ENCODE measurements around the gene NUDT22.

The NUDT22 gene

DNA sequence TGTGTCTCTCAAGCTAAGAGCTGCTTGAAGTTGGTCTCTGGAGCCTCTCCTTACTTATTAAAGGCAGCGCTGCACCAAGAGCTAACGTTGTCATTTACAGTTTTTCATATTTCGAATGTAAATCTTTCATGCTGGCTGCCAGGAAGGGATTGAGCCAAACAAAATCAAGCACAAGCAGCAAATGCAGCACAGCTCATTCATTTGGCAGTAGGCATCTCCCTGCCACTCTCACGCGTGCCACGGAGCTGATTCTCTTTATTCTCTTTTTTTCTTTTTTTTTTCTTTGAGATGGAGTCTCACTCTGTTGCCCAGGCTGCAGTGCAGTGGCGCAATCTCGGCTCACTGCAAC, 6.9 kb downstream of the NUDT22 start:
- no peak overlapping the region for H3K4me3 ChIP-seq (ENCODE audit: low read depth, low read length)
- TF ChIP-seq, protein P1, sequence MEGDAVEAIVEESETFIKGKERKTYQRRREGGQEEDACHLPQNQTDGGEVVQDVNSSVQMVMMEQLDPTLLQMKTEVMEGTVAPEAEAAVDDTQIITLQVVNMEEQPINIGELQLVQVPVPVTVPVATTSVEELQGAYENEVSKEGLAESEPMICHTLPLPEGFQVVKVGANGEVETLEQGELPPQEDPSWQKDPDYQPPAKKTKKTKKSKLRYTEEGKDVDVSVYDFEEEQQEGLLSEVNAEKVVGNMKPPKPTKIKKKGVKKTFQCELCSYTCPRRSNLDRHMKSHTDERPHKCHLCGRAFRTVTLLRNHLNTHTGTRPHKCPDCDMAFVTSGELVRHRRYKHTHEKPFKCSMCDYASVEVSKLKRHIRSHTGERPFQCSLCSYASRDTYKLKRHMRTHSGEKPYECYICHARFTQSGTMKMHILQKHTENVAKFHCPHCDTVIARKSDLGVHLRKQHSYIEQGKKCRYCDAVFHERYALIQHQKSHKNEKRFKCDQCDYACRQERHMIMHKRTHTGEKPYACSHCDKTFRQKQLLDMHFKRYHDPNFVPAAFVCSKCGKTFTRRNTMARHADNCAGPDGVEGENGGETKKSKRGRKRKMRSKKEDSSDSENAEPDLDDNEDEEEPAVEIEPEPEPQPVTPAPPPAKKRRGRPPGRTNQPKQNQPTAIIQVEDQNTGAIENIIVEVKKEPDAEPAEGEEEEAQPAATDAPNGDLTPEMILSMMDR (IDR thresholded peaks at IDR 0.05; ENCODE audit: control insufficient read depth, extremely low read depth, insufficient read depth), result no peak
- DNase-seq (ENCODE audit: low read depth), result no peak

DNA sequence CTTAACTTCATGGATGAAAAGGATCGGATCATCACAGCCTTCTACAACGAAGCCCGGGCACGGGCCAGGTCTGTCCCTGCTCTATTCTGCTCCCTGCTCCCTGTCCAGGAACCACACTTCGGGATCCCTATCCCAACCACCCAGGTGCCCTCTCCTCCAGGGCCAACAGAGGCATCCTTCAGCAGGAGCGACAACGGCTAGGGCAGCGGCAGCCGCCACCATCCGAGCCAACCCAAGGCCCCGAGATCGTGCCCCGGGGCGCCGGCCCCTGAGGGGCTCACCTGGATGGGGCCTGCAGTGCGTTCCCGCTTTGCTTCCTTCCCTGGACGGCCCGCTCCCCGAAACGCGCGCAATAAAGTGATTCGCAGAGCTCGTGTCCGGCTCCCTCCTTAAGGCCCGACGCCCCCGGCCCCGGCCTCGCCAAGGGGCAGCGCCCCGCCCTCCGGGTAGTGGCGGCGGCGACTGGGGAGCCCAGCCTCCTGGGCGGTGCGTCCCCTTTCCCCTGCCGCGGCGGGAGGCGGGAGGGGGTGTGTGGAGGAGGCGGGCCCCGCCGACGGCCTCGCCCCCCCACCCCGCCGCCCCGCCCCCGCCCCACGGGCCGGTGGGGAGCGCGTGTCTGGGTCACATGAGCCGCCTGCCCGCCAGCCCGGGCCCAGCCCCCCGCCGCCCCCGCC, 8.0 kb downstream of the NUDT22 start, which contains the start of gene VEGFB:
VEGFB (plus strand) TSS at position 672 of the 674 bp plus-strand sequence. CDS start 250 bp downstream, outside the sequence.
- DNase-seq (ENCODE audit: low read depth), result no peak
- peak within 1 kb of the TSS; percentile 58 for H3K4me3 ChIP-seq (ENCODE audit: low read depth, low read length)
- TF ChIP-seq, protein P1 (IDR thresholded peaks at IDR 0.05; ENCODE audit: control insufficient read depth, extremely low read depth, insufficient read depth), result no peak

DNA sequence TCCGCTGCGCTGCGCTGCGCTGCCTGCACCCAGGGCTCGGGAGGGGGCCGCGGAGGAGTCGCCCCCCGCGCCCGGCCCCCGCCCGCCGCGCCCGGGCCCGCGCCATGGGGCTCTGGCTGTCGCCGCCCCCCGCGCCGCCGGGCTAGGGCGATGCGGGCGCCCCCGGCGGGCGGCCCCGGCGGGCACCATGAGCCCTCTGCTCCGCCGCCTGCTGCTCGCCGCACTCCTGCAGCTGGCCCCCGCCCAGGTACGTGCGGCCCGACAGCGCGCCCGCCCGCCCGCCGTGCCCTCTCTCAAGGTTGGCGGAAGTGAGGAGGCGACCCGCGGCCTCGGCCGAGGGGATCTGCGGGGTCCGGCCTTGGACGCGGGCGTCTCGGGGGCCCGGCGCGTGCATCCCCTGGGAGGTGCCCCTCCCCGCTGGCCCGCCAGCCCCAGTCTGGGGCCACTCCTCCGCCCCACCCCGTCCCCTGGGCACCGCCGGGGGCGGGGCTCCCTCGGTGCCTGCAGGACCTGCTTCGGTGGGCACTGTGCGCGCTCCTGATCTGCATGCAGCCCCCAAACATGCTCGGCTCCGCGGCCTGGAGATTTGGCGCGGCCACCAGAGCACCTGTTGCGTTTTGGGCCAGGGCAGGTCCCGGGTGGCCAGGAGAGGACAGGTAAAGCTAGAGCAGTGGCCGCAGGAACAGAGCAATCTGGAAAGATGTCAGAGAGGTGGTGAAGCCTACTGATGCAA, 8.7 kb downstream of the NUDT22 start:
- peak overlapping the region; percentile 58 for H3K4me3 ChIP-seq (ENCODE audit: low read depth, low read length)
- TF ChIP-seq, protein P1 (IDR thresholded peaks at IDR 0.05; ENCODE audit: control insufficient read depth, extremely low read depth, insufficient read depth), result 0 out of 2 replicates have a peak, but pooled peaks have one; percentile 14
- DNase-seq (ENCODE audit: low read depth), result no peak

DNA sequence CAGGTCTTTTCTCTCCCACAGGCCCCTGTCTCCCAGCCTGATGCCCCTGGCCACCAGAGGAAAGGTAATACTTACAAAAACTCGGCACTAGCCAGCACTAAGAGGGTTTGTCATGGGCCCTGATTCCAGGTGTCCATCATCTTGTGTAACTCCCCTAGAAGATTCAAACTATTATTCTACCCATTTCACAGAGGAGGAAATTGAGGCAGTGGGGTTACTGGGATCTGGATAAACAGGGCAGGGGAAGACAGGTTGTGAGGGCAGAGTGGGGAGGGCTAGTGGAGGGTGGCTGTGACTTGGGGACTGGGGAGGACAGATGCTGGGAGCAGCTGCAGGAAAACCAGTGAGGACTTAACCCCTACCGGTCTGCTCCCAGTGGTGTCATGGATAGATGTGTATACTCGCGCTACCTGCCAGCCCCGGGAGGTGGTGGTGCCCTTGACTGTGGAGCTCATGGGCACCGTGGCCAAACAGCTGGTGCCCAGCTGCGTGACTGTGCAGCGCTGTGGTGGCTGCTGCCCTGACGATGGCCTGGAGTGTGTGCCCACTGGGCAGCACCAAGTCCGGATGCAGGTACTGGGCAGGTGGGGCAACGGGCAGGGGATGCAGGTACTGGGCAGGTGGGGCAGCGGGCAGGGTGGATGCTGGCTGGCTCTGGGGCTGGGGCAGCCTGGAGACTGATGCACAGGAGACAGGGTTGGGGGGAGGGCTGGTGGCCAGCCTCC, 9.5 kb downstream of the NUDT22 start:
- DNase-seq (ENCODE audit: low read depth), result no peak
- peak overlapping the region; percentile 58 for H3K4me3 ChIP-seq (ENCODE audit: low read depth, low read length)
- TF ChIP-seq, protein P1 (IDR thresholded peaks at IDR 0.05; ENCODE audit: control insufficient read depth, extremely low read depth, insufficient read depth), result no peak

DNA sequence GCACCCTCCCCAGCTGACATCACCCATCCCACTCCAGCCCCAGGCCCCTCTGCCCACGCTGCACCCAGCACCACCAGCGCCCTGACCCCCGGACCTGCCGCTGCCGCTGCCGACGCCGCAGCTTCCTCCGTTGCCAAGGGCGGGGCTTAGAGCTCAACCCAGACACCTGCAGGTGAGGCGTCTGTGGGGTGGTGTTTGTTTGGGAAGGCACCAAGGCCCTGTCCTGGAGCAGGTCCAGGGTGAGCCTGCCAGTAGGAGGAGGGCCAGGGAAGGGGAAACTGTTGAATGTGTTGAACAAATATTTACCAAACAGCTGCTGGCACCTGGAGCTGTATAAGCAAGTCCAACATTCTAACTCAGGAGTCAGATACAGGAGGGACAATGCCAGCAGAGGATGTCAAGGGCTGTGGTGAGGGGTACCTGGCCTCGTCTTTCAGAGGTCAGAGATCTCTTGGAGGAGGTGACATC, 11.4 kb downstream of the NUDT22 start:
- 0 out of 2 replicates have a peak overlapping the region, but pooled peaks have one; percentile 5 for H3K4me3 ChIP-seq (ENCODE audit: low read depth, low read length)
- TF ChIP-seq, protein P1 (IDR thresholded peaks at IDR 0.05; ENCODE audit: control insufficient read depth, extremely low read depth, insufficient read depth), result no peak
- DNase-seq (ENCODE audit: low read depth), result peak; percentile 99

DNA sequence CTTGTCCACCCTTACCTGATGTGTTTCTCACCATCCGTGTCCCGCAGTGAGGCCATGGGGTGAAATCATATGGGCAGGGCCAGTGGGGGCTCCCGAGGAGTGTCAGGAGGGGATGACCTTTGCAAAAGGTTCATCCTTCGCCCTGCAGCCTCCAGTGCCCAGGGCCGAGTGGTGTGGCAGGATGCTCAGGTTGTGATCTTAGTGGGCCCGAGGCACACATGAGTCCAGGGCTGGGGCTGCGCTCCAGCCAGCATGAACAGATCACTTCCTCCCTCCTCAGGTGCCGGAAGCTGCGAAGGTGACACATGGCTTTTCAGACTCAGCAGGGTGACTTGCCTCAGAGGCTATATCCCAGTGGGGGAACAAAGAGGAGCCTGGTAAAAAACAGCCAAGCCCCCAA, 12.0 kb downstream of the NUDT22 start:
- H3K4me3 ChIP-seq (ENCODE audit: low read depth, low read length), result no peak overlapping the region
- DNase-seq (ENCODE audit: low read depth), result no peak
- TF ChIP-seq, protein P1 (IDR thresholded peaks at IDR 0.05; ENCODE audit: control insufficient read depth, extremely low read depth, insufficient read depth), result no peak

Measured in LNCaP clone FGC (cell line).